ENCODE results near the gene POLDIP2. TPM values are rescaled to one million over a fixed set of nuclear protein-coding genes. Genes with fewer than 3 reads are reported as not detected.

Gene POLDIP2
- total and polyA plus RNA-seq, 9 of the 15 experiments (the other 6 are each of a cell fraction or from before 2014, with no cell fraction given), result 22.0 to 137 (median 104) TPM

DNA sequence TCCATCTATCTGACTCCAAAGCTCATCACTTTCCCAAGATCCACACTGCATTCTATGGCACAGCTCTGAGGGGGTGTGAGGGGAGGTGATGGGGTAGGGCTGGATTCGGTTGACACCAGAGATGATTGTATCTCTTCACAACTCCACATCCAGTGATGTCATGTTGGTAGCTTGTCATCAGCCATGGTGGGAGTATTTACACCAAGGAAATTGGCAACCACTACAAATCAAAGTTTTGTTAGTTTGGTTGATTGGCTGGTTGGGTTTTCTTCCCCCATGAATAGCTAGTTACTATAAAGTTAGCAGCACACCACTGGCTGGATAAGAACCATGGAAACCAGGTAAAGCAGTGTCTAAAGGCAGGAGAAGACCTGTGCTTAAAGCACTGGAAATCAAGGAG, 33.7 kb upstream of the POLDIP2 start:
- DNase-seq (ENCODE audit: extremely low read depth in 1 of 4, low spot score in 3 of 4) (no peak), ATAC-seq (no peak; the same call in 2 of the 3 replicates), FAIRE-seq (no peak)
- Histone ChIP-seq H3K4me3 (no peak overlapping the region), H3K9ac (ENCODE audit: insufficient read depth in 1 of 2, low read depth in 2 of 2, low read length in 2 of 2) (no peak overlapping the region), H4K20me1 (replicated peaks; ENCODE audit: control insufficient read depth, insufficient read depth, low read length) (0 out of 2 replicates have a peak, but pooled peaks cover 4% of the 10 kb centered on the region), H3K36me3 (ENCODE audit: control insufficient read depth, insufficient read depth, low read length) (no peaks in the 10 kb centered on the region), H3K27ac (ENCODE audit: extremely low read depth, low read depth, low read length) (no peak overlapping the region), H3K4me2 (ENCODE audit: insufficient read depth, low read length) (no peak overlapping the region), H3K9me1 (ENCODE audit: control insufficient read depth, insufficient read depth, low read length) (no peaks in the 10 kb centered on the region), H3K79me2 (ENCODE audit: control insufficient read depth, insufficient read depth, low read length) (no peaks in the 10 kb centered on the region), H3K27me3 (ENCODE audit: control insufficient read depth in 2 of 2, insufficient read depth in 2 of 2, low read length in 2 of 2) (peaks cover 0 to 12% of the 10 kb centered on the region in 2 experiments; a peak in 2 of 5 replicates), H3K4me1 (replicated peaks in 1 of 2; ENCODE audit: control insufficient read depth in 2 of 2, insufficient read depth in 2 of 2, low read length in 2 of 2) (peaks cover 9 to 10% of the 10 kb centered on the region in 2 experiments; a peak in 3 of 5 replicates), H3K9me3 (replicated peaks; ENCODE audit: control insufficient read depth, insufficient read depth, low read depth, low read length) (no peaks in the 10 kb centered on the region), H2AFZ (ENCODE audit: low read depth, low read length) (peak overlapping the region; percentile 25; the same call in 1 of the 2 replicates)
- CTCF ChIA-PET (ENCODE audit: low intra/inter-chr PET ratio), result no interaction called here
- no TSS peak for BruUV-seq (replicated peaks)
- intact Hi-C loops (cut with micrococcal nuclease), result no loop called here
- TF ChIP-seq, protein P1, sequence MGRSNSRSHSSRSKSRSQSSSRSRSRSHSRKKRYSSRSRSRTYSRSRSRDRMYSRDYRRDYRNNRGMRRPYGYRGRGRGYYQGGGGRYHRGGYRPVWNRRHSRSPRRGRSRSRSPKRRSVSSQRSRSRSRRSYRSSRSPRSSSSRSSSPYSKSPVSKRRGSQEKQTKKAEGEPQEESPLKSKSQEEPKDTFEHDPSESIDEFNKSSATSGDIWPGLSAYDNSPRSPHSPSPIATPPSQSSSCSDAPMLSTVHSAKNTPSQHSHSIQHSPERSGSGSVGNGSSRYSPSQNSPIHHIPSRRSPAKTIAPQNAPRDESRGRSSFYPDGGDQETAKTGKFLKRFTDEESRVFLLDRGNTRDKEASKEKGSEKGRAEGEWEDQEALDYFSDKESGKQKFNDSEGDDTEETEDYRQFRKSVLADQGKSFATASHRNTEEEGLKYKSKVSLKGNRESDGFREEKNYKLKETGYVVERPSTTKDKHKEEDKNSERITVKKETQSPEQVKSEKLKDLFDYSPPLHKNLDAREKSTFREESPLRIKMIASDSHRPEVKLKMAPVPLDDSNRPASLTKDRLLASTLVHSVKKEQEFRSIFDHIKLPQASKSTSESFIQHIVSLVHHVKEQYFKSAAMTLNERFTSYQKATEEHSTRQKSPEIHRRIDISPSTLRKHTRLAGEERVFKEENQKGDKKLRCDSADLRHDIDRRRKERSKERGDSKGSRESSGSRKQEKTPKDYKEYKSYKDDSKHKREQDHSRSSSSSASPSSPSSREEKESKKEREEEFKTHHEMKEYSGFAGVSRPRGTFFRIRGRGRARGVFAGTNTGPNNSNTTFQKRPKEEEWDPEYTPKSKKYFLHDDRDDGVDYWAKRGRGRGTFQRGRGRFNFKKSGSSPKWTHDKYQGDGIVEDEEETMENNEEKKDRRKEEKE (IDR thresholded peaks at IDR 0.05; ENCODE audit: borderline replicate concordance in 1 of 2, control insufficient read depth in 1 of 2, low read depth in 2 of 2, low read length in 1 of 2), result no peak
- TF ChIP-seq KDM1A (IDR thresholded peaks at IDR 0.05) (no peak), RFX7 (CRISPR knock-in tag; IDR thresholded peaks at IDR 0.05) (no peak), CREB1 (IDR thresholded peaks at IDR 0.05) (no peak), CREB1 (CRISPR knock-in tag; IDR thresholded peaks at IDR 0.05) (no peak), CREM (IDR thresholded peaks at IDR 0.05; ENCODE audit: low read depth) (0 out of 2 replicates have a peak, but pooled peaks have one; percentile 5), MXI1 (IDR thresholded peaks at IDR 0.05; ENCODE audit: low read depth, low read length) (no peak), FOXA3 (CRISPR knock-in tag; conservative IDR thresholded peaks at IDR 0.05 in 1 of 2, IDR thresholded peaks at IDR 0.05 in 1 of 2) (no peak), CEBPB (tag; IDR thresholded peaks at IDR 0.05) (no peak), ELF1 (tag; IDR thresholded peaks at IDR 0.05) (no peak)
- TF ChIP-seq, protein P2, sequence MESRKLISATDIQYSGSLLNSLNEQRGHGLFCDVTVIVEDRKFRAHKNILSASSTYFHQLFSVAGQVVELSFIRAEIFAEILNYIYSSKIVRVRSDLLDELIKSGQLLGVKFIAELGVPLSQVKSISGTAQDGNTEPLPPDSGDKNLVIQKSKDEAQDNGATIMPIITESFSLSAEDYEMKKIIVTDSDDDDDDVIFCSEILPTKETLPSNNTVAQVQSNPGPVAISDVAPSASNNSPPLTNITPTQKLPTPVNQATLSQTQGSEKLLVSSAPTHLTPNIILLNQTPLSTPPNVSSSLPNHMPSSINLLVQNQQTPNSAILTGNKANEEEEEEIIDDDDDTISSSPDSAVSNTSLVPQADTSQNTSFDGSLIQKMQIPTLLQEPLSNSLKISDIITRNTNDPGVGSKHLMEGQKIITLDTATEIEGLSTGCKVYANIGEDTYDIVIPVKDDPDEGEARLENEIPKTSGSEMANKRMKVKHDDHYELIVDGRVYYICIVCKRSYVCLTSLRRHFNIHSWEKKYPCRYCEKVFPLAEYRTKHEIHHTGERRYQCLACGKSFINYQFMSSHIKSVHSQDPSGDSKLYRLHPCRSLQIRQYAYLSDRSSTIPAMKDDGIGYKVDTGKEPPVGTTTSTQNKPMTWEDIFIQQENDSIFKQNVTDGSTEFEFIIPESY (CRISPR knock-in tag; IDR thresholded peaks at IDR 0.05), result no peak
- TF ChIP-seq, protein P3, sequence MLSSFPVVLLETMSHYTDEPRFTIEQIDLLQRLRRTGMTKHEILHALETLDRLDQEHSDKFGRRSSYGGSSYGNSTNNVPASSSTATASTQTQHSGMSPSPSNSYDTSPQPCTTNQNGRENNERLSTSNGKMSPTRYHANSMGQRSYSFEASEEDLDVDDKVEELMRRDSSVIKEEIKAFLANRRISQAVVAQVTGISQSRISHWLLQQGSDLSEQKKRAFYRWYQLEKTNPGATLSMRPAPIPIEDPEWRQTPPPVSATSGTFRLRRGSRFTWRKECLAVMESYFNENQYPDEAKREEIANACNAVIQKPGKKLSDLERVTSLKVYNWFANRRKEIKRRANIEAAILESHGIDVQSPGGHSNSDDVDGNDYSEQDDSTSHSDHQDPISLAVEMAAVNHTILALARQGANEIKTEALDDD (IDR thresholded peaks at IDR 0.05), result 0 out of 2 replicates have a peak, but pooled peaks have one; percentile 16
- TF ChIP-seq, protein P4, sequence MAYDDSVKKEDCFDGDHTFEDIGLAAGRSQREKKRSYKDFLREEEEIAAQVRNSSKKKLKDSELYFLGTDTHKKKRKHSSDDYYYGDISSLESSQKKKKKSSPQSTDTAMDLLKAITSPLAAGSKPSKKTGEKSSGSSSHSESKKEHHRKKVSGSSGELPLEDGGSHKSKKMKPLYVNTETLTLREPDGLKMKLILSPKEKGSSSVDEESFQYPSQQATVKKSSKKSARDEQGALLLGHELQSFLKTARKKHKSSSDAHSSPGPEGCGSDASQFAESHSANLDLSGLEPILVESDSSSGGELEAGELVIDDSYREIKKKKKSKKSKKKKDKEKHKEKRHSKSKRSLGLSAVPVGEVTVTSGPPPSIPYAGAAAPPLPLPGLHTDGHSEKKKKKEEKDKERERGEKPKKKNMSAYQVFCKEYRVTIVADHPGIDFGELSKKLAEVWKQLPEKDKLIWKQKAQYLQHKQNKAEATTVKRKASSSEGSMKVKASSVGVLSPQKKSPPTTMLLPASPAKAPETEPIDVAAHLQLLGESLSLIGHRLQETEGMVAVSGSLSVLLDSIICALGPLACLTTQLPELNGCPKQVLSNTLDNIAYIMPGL (CRISPR knock-in tag; IDR thresholded peaks at IDR 0.05), result no peak
- POLR2A ChIA-PET, result interaction anchor here (1.2 to 1.4 kb wide), 2 partner anchors 13 to 14 kb away, joined by 3 to 6 read pairs; no protein-coding TSS in a partner anchor
- 7% methylated on average over 1 of the region's 1 CpG for WGBS (ENCODE audit: insufficient coverage, low coverage, missing lambda C conversion rate)
- in situ Hi-C loops (cut with MboI), result no loop called here

All from K562 (cell line).